OCI-LY1 (cell line): Measurements from ENCODE around the gene EXOC3L1.

Source experiments
- H2AFZ ChIP-seq: fragments of 200-600 bp; sonication (generic), shearing (Covaris generic); 2 replicates; pipeline ENCODE4 v1.6.0; 2014; ENCODE audit warnings: antibody characterized with exemption, mild to moderate bottlenecking, low read length
- H3F3A ChIP-seq: fragments of 200-600 bp; sonication (generic), shearing (Covaris generic); 2 replicates; pipeline ENCODE4 v1.6.0; 2014; ENCODE audit warnings: mild to moderate bottlenecking, antibody characterized with exemption, low read length, moderate library complexity; ENCODE audit not compliant: insufficient read depth
- H3K27ac ChIP-seq: fragments of 200-600 bp; sonication (generic); 2 replicates; pipeline ENCODE4 v1.5.1; 2014; ENCODE audit warnings: low read length, mixed run types, mild to moderate bottlenecking, low read depth; ENCODE audit not compliant: poor library complexity, severe bottlenecking
- H3K27me3 ChIP-seq: fragments of 200-600 bp; sonication (generic); 2 replicates; pipeline ENCODE4 v1.6.0; 2014; ENCODE audit warnings: antibody characterized with exemption, mild to moderate bottlenecking, low read length, moderate library complexity; ENCODE audit not compliant: insufficient read depth
- H3K36me3 ChIP-seq: fragments of 200-600 bp; sonication (generic); 2 replicates; pipeline ENCODE4 v1.6.1; 2014; ENCODE audit warnings: mild to moderate bottlenecking, antibody characterized with exemption, low read length, moderate library complexity, mixed read lengths; ENCODE audit not compliant: insufficient read depth
- H3K4me1 ChIP-seq: fragments of 200-600 bp; sonication (generic); 2 replicates; pipeline ENCODE4 v1.5.1; 2014; ENCODE audit warnings: mild to moderate bottlenecking, low read length, moderate library complexity; ENCODE audit not compliant: insufficient read depth, severe bottlenecking
- H3K4me2 ChIP-seq: fragments of 200-600 bp; sonication (generic), shearing (Covaris generic); 2 replicates; pipeline ENCODE4 v1.6.1; 2014; ENCODE audit warnings: low read length
- H3K4me3 ChIP-seq: fragments of 200-600 bp; sonication (generic); 2 replicates; pipeline ENCODE4 v1.5.1; 2014; ENCODE audit warnings: low read length, low read depth, mild to moderate bottlenecking, mixed read lengths; ENCODE audit not compliant: poor library complexity, severe bottlenecking
- H3K79me2 ChIP-seq: fragments of 200-600 bp; shearing (Covaris generic); 2 replicates; pipeline ENCODE4 v1.6.1; 2016; ENCODE audit warnings: mixed run types, low read length, mixed read lengths; ENCODE audit not compliant: insufficient read depth
- H3K9ac ChIP-seq: fragments of 200-600 bp; sonication (generic), shearing (Covaris generic); 2 replicates; pipeline ENCODE4 v1.6.1; 2014; ENCODE audit warnings: mild to moderate bottlenecking, low read length, mixed read lengths
- H3K9me2 ChIP-seq: fragments of 200-600 bp; sonication (generic), shearing (Covaris generic); 2 replicates; pipeline ENCODE4 v1.6.1; 2014; ENCODE audit warnings: low read depth, mild to moderate bottlenecking, low read length, mixed read lengths
- H3K9me3 ChIP-seq: fragments of 200-600 bp; shearing (Covaris generic); 2 replicates; pipeline ENCODE4 v1.6.1; 2014; ENCODE audit warnings: low read length, mixed read lengths
- H4K20me1 ChIP-seq: fragments of 200-600 bp; sonication (generic), shearing (Covaris generic); 2 replicates; pipeline ENCODE4 v1.6.0; 2016; ENCODE audit warnings: mild to moderate bottlenecking, low read length; ENCODE audit not compliant: insufficient read depth
- EZH2 ChIP-seq: fragments of 200-600 bp; sonication (generic), shearing (Covaris generic); IDR thresholded peaks from 2 replicates; pipeline ENCODE4 v1.8.0; 2017; ENCODE audit warnings: borderline replicate concordance, mixed run types, mild to moderate bottlenecking, antibody characterized with exemption, low read length, moderate library complexity, mixed read lengths
- TF ChIP-seq, protein P1 (sequence below): fragments of 200-600 bp; sonication (generic), shearing (Covaris generic); IDR thresholded peaks from 2 replicates; pipeline ENCODE4 v1.5.1; 2017; ENCODE audit warnings: mild to moderate bottlenecking, antibody characterized with exemption, low read length, moderate library complexity, mixed read lengths

Gene EXOC3L1

DNA sequence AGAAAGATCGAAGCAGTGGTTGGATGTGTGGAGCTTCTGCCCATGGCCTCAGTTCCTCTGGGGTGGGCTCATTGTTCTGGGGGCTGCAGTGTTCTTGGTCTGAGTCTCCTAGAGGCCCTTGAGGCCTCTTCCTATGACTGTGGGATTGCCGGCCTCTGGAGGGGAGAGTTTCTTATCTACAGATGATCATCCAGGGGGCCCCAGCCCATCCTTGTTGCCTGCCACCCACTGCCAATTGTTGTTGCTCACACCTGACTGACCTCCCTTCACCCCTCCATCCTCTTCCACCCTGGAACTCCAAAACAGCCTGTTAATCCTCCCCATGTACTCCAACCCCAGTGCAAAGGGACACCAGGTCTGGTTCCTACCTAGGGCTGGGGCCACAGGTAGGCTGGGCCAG lies 45.0 kb downstream of the EXOC3L1 start:
- Histone ChIP-seq H3F3A (no peaks in the 10 kb centered on the region), H3K9ac (no peak overlapping the region), H3K4me3 (no peak overlapping the region), H3K27ac (no peak overlapping the region), H3K27me3 (no peaks in the 10 kb centered on the region), H3K36me3 (peaks cover 82% of the 10 kb centered on the region), H3K9me2 (no peaks in the 10 kb centered on the region), H3K4me2 (no peak overlapping the region), H4K20me1 (no peaks in the 10 kb centered on the region), H2AFZ (no peak overlapping the region), H3K4me1 (no peaks in the 10 kb centered on the region), H3K9me3 (no peaks in the 10 kb centered on the region), H3K79me2 (no peaks in the 10 kb centered on the region)
- TF ChIP-seq, protein P1, sequence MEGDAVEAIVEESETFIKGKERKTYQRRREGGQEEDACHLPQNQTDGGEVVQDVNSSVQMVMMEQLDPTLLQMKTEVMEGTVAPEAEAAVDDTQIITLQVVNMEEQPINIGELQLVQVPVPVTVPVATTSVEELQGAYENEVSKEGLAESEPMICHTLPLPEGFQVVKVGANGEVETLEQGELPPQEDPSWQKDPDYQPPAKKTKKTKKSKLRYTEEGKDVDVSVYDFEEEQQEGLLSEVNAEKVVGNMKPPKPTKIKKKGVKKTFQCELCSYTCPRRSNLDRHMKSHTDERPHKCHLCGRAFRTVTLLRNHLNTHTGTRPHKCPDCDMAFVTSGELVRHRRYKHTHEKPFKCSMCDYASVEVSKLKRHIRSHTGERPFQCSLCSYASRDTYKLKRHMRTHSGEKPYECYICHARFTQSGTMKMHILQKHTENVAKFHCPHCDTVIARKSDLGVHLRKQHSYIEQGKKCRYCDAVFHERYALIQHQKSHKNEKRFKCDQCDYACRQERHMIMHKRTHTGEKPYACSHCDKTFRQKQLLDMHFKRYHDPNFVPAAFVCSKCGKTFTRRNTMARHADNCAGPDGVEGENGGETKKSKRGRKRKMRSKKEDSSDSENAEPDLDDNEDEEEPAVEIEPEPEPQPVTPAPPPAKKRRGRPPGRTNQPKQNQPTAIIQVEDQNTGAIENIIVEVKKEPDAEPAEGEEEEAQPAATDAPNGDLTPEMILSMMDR: no peak
- no peak for TF ChIP-seq EZH2

DNA sequence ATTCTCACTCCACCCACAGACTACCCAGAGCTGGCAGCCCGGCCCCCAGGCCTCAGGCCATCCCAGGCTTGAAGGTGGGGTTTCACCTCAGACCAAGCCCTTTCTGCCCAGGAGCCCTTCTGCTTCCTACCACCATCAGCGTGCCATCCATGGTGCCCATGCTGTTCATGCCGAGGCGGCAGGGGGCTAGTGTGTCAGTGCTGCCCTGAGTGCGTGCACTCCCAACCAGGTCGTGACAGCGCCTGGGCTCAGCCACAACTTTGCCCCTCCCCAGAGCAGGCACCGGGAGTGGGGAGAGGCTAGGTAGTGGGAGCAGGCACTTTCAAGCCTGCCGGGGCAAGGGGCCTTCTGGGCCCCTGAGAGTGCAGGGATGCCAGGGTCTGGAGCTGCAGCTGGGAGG lies 47.6 kb downstream of the EXOC3L1 start:
- no peaks in the 10 kb centered on the region for H4K20me1 ChIP-seq
- H3K9me3 ChIP-seq: no peaks in the 10 kb centered on the region
- no peak overlapping the region for H3K9ac ChIP-seq
- H3K9me2 ChIP-seq: no peaks in the 10 kb centered on the region
- H3F3A ChIP-seq: no peaks in the 10 kb centered on the region
- no peak overlapping the region for H3K4me3 ChIP-seq
- no peaks in the 10 kb centered on the region for H3K79me2 ChIP-seq
- H3K27me3 ChIP-seq: no peaks in the 10 kb centered on the region
- TF ChIP-seq, protein P1: no peak
- TF ChIP-seq EZH2: no peak
- H3K27ac ChIP-seq: no peak overlapping the region
- no peaks in the 10 kb centered on the region for H3K4me1 ChIP-seq
- H3K36me3 ChIP-seq: peaks cover 82% of the 10 kb centered on the region
- no peak overlapping the region for H2AFZ ChIP-seq
- H3K4me2 ChIP-seq: no peak overlapping the region

DNA sequence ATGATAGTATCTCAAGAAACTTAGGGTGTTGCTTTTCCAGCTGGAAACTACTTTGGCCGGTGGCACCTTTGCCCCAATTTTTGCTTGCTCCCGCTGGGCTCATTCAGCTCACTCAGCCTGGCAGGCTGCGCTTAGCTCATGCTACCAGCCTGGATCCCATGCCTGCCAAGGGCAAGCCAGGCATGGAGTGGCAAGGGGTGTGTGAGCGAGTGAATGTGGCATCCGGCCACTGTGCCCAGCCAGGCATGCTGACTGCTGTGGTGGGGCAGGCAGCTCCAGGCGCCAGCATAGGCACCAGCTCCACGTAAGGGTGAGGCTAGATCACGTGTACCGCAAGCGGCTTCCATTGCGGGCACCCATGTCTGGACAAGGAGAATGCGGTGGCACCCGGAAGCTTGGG lies 48.5 kb downstream of the EXOC3L1 start:
- Histone ChIP-seq H3K27me3 (no peaks in the 10 kb centered on the region), H3K9me3 (no peaks in the 10 kb centered on the region), H3K4me1 (no peaks in the 10 kb centered on the region), H3K36me3 (peaks cover 84% of the 10 kb centered on the region), H4K20me1 (no peaks in the 10 kb centered on the region), H3K9me2 (no peaks in the 10 kb centered on the region), H3K79me2 (no peaks in the 10 kb centered on the region), H3K4me2 (no peak overlapping the region), H3F3A (no peaks in the 10 kb centered on the region), H3K9ac (no peak overlapping the region), H2AFZ (no peak overlapping the region), H3K27ac (no peak overlapping the region), H3K4me3 (no peak overlapping the region)
- TF ChIP-seq, protein P1: no peak
- no peak for TF ChIP-seq EZH2
